GM19099 (cell line): Measurements from ENCODE around the gene CLSTN1.

ENCODE experiments used
- POLR2A ChIP-seq: IDR thresholded peaks from 3 replicates; pipeline ENCODE4 v1.6.1; 2011; ENCODE audit warnings: low read depth; ENCODE audit not compliant: insufficient read length; ENCODE audit errors: extremely low read depth

CLSTN1 gene

DNA sequence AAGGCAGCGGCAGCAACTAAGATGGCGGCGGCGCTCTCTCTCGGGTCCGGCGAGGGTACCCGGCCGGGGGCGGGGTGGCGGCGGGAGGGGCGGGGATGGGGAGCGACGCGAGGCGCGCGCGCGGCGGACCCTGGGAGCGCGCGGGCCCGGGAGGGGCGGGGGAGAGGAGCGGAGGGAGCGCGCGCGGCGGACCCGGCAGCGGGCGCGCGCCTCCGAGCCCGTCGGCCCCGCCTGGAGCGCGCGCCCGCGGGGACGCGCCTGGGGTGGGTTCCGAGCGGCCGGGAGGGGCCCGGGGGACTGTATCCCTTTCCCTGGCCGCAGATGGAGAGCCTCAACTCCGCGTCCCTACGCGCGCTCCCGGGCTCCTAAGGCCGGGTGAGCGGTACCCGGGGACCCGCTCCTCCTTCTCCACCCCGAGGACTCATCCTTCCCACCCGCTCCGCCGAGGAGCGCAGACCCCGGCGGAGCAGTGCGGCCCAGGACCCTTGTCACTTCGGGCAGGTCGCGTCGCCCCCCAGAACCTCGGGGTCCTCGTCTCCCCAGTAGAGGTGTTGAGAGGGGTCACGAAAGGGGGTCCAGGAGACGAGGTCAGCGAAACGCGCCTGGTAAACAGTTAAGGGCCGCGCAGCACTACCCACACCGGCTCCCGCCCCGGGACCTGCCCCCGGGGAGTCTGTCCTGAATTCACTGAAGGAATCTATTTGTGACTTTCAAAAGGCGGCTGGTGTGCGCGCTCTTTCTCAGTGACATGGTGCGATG lies at the start of gene CLSTN1:
Gene CLSTN1 (minus strand): TSS at position 23 of the 759 bp plus-strand sequence. CDS start 232 bp downstream, outside the sequence.
- TF ChIP-seq POLR2A: no peak

DNA sequence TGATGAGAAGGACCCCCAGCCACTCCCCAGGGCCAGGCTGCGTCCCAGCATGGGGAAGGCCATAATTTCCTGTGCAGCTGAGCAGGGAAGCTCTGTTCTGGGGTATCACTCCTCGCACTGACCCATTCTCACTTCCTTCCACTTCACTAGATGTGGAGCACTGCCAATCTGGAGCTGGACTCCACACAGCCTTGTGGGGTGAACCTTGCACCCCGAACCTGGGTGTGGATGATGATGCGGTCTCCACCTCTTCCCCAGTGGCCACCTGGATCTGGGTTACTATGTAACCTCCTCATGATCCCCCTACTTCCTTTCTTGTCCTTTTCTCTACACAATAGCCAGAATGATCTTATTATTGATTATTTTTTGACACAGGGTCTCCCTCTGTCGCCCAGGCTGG lies 49.6 kb upstream of the CLSTN1 start:
- no peak for TF ChIP-seq POLR2A

DNA sequence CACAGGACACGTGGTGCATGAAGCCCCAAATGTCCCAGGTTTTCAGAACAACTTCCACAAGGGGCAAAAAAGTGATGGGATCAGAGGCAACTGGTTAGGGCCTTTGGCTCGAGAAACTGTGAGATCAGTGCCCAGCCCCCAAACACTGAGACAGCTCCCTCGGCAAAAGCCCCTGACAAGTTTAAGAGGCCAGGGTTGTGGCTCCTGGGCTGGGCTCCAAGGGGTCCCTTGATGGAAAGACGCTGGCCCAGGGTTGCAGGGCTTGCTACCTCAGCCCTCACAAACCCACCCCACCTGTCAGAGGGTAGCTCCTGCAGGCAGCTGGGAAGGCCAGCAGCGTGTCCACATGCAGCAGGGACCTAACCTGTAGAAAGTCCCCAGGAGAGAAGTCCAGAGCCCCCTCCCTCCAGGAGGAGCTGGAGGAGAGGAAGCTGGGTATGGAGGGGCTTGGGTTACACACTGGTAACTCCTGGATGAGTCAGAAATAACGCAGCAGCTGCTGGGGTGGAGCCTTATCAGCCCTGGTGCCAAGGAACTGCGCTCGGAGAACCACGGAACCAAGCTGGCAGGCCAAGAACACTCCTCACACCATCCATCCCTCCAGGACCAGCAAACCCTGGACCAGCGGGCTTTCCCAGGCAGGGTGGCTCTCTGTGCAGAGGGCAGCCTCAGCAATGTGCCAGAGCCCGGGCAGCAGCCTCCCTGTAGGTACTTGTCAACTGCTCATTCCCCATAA lies 48.8 kb upstream of the CLSTN1 start:
- TF ChIP-seq POLR2A: no peak

DNA sequence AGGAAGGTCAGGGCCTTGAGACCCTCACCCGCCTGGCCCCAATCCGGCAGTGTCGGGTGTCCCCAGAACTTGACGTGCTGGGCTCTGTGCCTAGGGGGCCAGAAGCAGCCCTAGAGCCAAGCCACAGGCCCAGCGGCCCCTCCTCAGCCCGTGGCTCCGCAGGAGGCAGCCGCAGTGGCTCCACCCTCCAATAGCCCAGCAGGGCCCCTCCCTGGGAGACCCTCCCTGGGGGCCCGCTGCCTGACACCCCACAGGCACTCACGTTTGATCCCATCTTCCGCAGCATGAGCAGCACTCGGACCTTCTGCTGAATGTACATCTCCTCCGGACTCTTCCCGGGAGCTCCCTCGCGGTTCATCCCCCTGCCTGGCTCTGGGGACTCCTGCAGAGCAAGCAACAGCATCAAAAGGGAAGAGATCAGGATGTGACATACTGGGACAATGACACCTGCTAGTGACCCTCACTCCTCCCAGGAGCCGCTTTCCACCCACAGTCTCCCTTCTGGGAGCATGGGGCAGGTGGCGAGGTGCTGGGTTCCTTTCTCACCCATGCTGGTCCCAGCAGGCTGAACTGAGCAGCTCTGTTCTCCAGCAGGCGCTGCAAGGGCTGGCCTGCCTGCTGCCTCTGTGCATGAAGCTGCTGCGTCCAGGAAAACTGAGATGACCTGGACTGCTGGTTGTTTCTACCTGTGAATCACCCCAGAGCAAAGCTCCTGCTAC lies 48.1 kb upstream of the CLSTN1 start:
- no peak for TF ChIP-seq POLR2A

GRCh38 chr1:9871021-9871420 lies 47.3 kb upstream of the CLSTN1 start:
- TF ChIP-seq POLR2A: no peak

DNA sequence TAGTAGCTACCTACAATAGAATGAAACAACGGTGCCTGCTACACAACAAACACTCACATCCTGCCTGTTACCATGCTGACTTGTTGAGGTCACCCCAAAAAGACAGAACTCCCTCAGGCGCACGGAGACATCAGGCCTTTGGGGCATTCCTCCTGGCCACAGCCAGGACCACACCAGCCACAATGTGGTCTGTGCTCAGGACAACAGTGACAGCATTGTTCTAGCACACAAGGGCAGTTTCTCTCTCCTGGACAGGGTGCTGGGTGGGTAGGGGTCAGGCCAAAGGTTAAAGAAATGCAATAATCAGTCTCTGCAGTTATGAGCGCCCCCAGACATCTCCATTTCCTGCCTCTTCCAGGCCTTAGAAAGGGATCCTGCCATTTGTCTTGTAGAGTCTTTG lies 46.8 kb upstream of the CLSTN1 start:
- TF ChIP-seq POLR2A: no peak

DNA sequence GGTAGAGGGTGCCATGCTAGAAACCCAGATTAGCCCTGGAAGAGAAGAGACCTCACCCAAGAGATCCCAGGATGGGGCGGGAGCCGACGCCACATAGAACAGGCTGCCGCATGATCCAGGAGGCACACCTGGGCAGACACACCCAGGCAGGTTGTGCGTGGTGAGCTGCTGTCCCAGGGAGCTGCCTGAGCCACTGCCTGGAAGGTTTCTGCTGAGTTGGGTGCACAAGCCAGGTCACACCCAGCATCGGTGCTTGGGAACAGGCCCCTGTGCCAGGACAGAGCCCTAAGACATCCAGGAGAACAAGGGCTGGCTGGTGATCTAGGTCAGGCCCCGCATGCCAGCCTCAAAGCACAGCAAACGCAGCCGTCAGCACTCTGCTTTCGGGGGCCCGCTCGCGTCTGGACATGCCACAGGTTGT lies 46.1 kb upstream of the CLSTN1 start:
- TF ChIP-seq POLR2A: no peak

DNA sequence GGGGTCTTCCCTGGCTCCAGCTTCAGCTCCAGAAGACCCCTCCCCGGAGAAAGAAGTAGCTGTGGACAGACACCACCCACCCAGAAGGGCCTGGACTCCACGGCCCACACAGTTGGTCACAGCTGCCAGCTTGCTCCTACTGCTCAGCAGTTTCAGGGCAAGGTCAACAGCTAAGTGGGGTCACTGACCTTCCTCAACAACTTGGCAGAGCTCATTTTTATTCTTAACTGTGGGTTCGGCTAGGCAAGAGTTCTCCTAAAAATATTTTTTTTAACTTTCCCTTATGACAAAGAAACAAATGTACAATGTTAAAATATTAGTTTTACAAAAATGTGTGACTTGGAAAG lies 44.5 kb upstream of the CLSTN1 start:
- no peak for TF ChIP-seq POLR2A

GRCh38 chr1:9867408-9868243 lies 43.9 kb upstream of the CLSTN1 start:
- TF ChIP-seq POLR2A: no peak

DNA sequence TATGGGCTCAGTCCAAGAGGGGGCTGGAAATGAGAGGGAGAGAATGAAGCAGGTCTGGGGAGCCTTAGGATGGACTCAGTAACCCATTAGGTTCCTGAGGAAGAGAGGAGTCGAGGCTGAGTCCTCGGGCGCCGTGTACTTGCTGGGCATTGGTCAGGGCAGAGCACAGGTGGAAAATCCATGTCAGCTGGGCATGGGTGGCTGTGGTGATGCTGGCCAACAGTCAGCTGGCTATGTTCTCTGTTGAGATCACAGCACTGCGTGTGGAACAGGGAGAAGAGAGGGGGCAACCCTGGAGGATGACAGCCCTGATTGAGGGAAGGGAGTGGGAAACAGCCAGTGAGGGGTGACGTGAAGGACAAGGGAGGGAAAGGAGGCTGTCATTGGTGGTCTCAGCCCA lies 43.1 kb upstream of the CLSTN1 start:
- no peak for TF ChIP-seq POLR2A

DNA sequence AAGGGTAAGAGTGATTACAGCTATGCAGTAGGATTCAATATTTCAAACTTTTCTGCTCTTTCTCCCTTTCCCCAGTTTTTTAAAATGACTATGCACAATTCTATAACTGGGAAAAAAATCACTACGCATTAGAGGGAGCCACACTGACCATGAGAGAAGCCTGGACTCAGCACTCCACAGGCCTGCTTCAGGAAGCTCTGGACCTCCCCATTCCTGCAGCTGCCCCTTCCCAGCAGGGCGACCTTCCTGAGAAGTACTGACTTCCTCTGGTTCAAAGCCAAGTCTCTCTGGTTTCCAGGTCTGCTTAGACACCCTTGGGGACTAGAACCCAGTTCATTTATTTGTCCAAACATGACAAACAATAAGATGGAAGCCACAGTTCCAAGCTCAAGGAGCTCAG lies 42.0 kb upstream of the CLSTN1 start:
- TF ChIP-seq POLR2A: no peak

DNA sequence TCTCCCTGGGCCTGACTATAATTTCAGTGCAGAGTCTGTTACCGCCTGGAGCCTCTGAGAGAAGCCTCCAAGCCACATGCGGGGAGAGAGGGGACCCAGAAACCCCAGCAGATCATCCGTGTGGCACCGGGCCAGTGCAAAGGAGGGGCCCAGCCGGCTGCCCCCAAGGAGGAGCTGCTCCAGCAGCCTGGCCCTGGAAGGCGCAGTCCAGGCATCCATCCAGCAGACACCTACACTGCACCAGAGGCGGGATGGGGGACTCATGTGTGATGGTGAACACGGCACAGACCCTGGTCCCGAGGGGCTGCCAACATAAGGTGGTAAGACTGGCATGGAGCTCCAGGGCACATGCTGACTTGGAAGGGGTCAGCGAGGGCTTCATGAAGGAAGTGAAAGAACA lies 39.6 kb upstream of the CLSTN1 start:
- TF ChIP-seq POLR2A: no peak

GRCh38 chr1:9861360-9861759 lies 37.6 kb upstream of the CLSTN1 start:
- no peak for TF ChIP-seq POLR2A

DNA sequence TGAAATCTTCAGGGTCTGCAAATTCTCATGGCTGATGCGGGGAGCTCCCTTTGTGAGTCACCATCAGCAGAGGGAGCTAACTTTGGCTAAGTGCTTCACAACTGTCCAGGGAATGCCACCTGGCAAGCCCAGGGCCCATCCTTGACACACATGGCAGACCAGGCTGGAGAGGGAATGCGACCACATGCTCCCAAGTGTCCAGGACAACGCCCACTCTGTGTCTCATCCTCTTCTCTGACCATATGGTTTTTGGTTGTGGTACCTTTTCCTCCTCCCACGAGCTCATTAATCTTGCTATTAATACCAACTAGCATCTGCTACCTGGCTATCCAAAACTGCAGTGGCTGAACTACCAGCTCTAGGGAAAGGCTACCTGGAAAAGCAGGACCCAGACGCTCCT lies 37.1 kb upstream of the CLSTN1 start:
- TF ChIP-seq POLR2A: no peak
